RCC 7860 (cell line): ENCODE results near the gene FANCD2.
"Not testable (repeated sequence)": the region's sequence is repeated elsewhere in the genome, so short reads cannot be mapped to it uniquely, and the experiment has no call there.

Experiments used
- DNase-seq: peaks from one replicate; pipeline ENCODE4 v3.0.0-alpha.2; 2015; ENCODE audit warnings: low spot score
- FAIRE-seq: peaks from 2 replicates; lab custom pipeline; 2012; peaks lifted over from hg19 to GRCh38; lab: Jason Lieb, UNC

FANCD2 gene

GRCh38 chr3:10093678-10094077, 67.4 kb downstream of the FANCD2 start:
- FAIRE-seq, result no peak

GRCh38 chr3:10099041-10099440, 72.8 kb downstream of the FANCD2 start:
- no peak for FAIRE-seq
- no peak for DNase-seq

More at GRCh38 chr3:10093678-10094077, 67.4 kb downstream of the FANCD2 start:
- DNase-seq, result no peak

- no peak for FAIRE-seq
- no peak for DNase-seq
Measured at GRCh38 chr3:10106919-10107318, 80.7 kb downstream of the FANCD2 start.

- no peak for DNase-seq
- no peak for FAIRE-seq
Measured at GRCh38 chr3:10108091-10108490, 81.9 kb downstream of the FANCD2 start, which contains the start of gene FANCD2OS. TSS of gene FANCD2OS (minus strand) at chr3:10108255. CDS start at chr3:10104774, 3,481 bp downstream.

- FAIRE-seq, result peak; percentile 74
- peak; percentile 94 for DNase-seq
Measured at GRCh38 chr3:10115326-10116137, 89.3 kb downstream of the FANCD2 start, which contains the start of gene BRK1. TSS of gene BRK1 (plus strand) at chr3:10115675. CDS start at chr3:10115702, 27 bp downstream.

GRCh38 chr3:10116138-10116460, 89.9 kb downstream of the FANCD2 start:
- peak; percentile 46 for DNase-seq
- FAIRE-seq, result no peak

- FAIRE-seq, result no peak
- no peak for DNase-seq
Measured at GRCh38 chr3:10116928-10117327, 90.7 kb downstream of the FANCD2 start.

GRCh38 chr3:10119376-10119775, 93.1 kb downstream of the FANCD2 start:
- FAIRE-seq (no peak), DNase-seq (no peak)

GRCh38 chr3:10121064-10121463, 94.8 kb downstream of the FANCD2 start:
- FAIRE-seq (no peak), DNase-seq (no peak)

GRCh38 chr3:10122724-10123123, 96.5 kb downstream of the FANCD2 start:
- DNase-seq (no peak), FAIRE-seq (no peak)

- not testable (repeated sequence) for FAIRE-seq, DNase-seq
Measured at GRCh38 chr3:10135872-10136271, 109.6 kb downstream of the FANCD2 start.

GRCh38 chr3:10136426-10137005, 110.3 kb downstream of the FANCD2 start:
- no peak for DNase-seq
- no peak for FAIRE-seq

- DNase-seq (peak; percentile 35), FAIRE-seq (no peak)
Measured at GRCh38 chr3:10137178-10137577, 110.9 kb downstream of the FANCD2 start.

GRCh38 chr3:10140996-10141546, 114.8 kb downstream of the FANCD2 start:
- DNase-seq (no peak), FAIRE-seq (no peak)

GRCh38 chr3:10142707-10143560, 116.7 kb downstream of the FANCD2 start:
- DNase-seq (no peak), FAIRE-seq (no peak)

- DNase-seq (no peak), FAIRE-seq (no peak)
Measured at GRCh38 chr3:10145685-10146084, 119.4 kb downstream of the FANCD2 start.

- FAIRE-seq (no peak), DNase-seq (no peak)
Measured at GRCh38 chr3:10149226-10149625, 123.0 kb downstream of the FANCD2 start.

- DNase-seq, result no peak
- no peak for FAIRE-seq
Measured at GRCh38 chr3:10150987-10151386, 124.8 kb downstream of the FANCD2 start.
